ENCODE measurements around the gene TMEM223.
"Not testable (repeated sequence)": the region's sequence is repeated elsewhere in the genome, so short reads cannot be mapped to it uniquely, and the experiment has no call there.

Gene TMEM223

GRCh38 chr11:62752177-62752785 is 39.5 kb downstream of the TMEM223 start:
- DNase-seq: no peak

GRCh38 chr11:62749931-62750330 is 41.9 kb downstream of the TMEM223 start:
- DNase-seq: not testable (repeated sequence)

DNA sequence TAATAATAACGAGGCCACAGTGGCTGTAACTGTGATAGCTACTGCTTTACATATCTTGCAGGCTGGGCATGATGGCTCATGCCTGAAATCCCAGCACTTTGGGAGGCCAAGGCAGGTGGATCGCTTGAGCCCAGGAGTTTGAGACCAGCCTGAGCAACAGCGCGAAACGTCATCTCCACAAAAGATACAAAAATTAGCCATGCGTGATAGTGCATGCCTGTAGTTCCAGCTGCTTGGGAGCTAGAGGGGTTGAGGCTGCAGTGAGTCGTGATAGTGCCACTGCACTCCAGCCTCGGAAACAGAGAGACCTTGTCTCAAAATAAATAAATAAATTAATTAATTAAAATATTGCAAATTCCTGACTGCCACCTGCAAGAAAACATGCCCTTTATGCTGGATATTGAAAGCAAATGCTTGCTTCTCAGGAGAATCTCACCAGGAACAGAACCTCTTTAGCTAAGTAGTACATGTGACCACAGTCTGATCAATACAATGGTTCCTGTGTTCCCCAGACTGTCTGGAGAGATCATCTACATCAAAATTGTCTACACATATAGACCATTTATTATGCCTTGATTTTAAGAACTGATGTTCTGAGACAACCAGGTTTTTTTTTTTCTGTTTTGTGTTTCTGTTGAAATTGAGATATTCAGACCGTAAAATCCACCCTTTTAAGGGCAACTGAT is 44.2 kb downstream of the TMEM223 start:
- no peak for DNase-seq

All from fibroblast of skin of right quadriceps (primary cell).